Trophoblast cell (in vitro differentiated cells and primary cell): ENCODE results near the gene MYBPH.

ENCODE experiments used
- DNase-seq, 2 donors: peaks; one replicate each; pipeline ENCODE4 v3.0.0-alpha.2; 2016
- H2AFZ ChIP-seq: 2 replicates; pipeline ENCODE4 v1.6.1; 2013; ENCODE audit warnings: low read length, moderate library complexity, mild to moderate bottlenecking; ENCODE audit not compliant: insufficient read depth, poor library complexity
- H2AK5ac ChIP-seq: 2 replicates; pipeline ENCODE4 v1.6.1; 2013; ENCODE audit warnings: mild to moderate bottlenecking, low read length
- H2BK120ac ChIP-seq: 2 replicates; pipeline ENCODE4 v1.6.1; 2013; ENCODE audit warnings: low read length, mild to moderate bottlenecking, moderate library complexity; ENCODE audit not compliant: insufficient read depth, poor library complexity
- H2BK12ac ChIP-seq: 2 replicates; pipeline ENCODE4 v1.6.1; 2013; ENCODE audit warnings: mild to moderate bottlenecking, low read length, moderate library complexity
- H2BK5ac ChIP-seq: 2 replicates; pipeline ENCODE4 v1.6.1; 2013; ENCODE audit warnings: low read length, low read depth, moderate library complexity, mild to moderate bottlenecking; ENCODE audit not compliant: poor library complexity
- H3K14ac ChIP-seq: 2 replicates; pipeline ENCODE4 v1.6.1; 2013; ENCODE audit warnings: mild to moderate bottlenecking, low read length
- H3K18ac ChIP-seq: 2 replicates; pipeline ENCODE4 v1.6.1; 2013; ENCODE audit warnings: mild to moderate bottlenecking, low read length
- H3K23ac ChIP-seq: 2 replicates; pipeline ENCODE4 v1.6.1; 2013; ENCODE audit warnings: low read length
- H3K27ac ChIP-seq: 2 replicates; pipeline ENCODE4 v1.5.1; 2013; ENCODE audit warnings: low read depth, mild to moderate bottlenecking, inconsistent platforms, low read length, moderate library complexity
- H3K27me3 ChIP-seq: 2 replicates; pipeline ENCODE4 v1.6.1; 2013; ENCODE audit warnings: inconsistent platforms, mild to moderate bottlenecking, low read length, moderate library complexity; ENCODE audit not compliant: insufficient read depth
- H3K36me3 ChIP-seq, 2 experiments: 1 replicate in 1 of 2; 2 replicates in 1 of 2; pipeline ENCODE4 v1.6.1; 2013; ENCODE audit warnings: low read length in 2 of 2, mild to moderate bottlenecking in 2 of 2, moderate library complexity in 1 of 2; ENCODE audit not compliant: insufficient read depth in 2 of 2, control insufficient read depth in 1 of 2
- H3K4ac ChIP-seq: 2 replicates; pipeline ENCODE4 v1.6.1; 2013; ENCODE audit warnings: low read depth, mild to moderate bottlenecking, low read length, moderate library complexity
- H3K4me1 ChIP-seq, 2 experiments: 1 replicate in 1 of 2; 2 replicates in 1 of 2; pipeline ENCODE4 v1.6.1; 2013; ENCODE audit warnings: low read length in 2 of 2, mild to moderate bottlenecking in 2 of 2, moderate library complexity in 1 of 2; ENCODE audit not compliant: insufficient read depth in 2 of 2, control insufficient read depth in 1 of 2
- H3K4me2 ChIP-seq: 2 replicates; pipeline ENCODE4 v1.6.1; 2013; ENCODE audit warnings: inconsistent platforms, mild to moderate bottlenecking, low read length, moderate library complexity
- H3K4me3 ChIP-seq: 2 replicates; pipeline ENCODE4 v1.5.1; 2013; ENCODE audit warnings: mild to moderate bottlenecking, low read depth, low read length, inconsistent platforms
- H3K79me1 ChIP-seq: one replicate; pipeline ENCODE4 v1.6.1; 2013; ENCODE audit warnings: low read length
- H3K79me2 ChIP-seq: 2 replicates; pipeline ENCODE4 v1.6.1; 2013; ENCODE audit warnings: low read length, mild to moderate bottlenecking; ENCODE audit not compliant: control insufficient read depth, insufficient read depth, poor library complexity
- H3K9ac ChIP-seq: 2 replicates; pipeline ENCODE4 v1.6.1; 2013; ENCODE audit warnings: mild to moderate bottlenecking, low read length
- H3K9me3 ChIP-seq: 2 replicates; pipeline ENCODE4 v1.6.1; 2013; ENCODE audit warnings: low read depth, mild to moderate bottlenecking, control low read depth, inconsistent platforms, low read length; ENCODE audit not compliant: insufficient read depth
- H4K12ac ChIP-seq: 2 replicates; pipeline ENCODE4 v1.6.1; 2013; ENCODE audit warnings: low read depth, mild to moderate bottlenecking, low read length, moderate library complexity
- H4K8ac ChIP-seq: 2 replicates; pipeline ENCODE4 v1.6.1; 2013; ENCODE audit warnings: low read depth, mild to moderate bottlenecking, low read length, moderate library complexity
- H4K91ac ChIP-seq: one replicate; pipeline ENCODE4 v1.6.1; 2013; ENCODE audit warnings: low read depth, mild to moderate bottlenecking, low read length, moderate library complexity
- WGBS: extraction: QIAGEN DNeasy Blood & Tissue Kit; methylation state at CpG from one replicate; pipeline ENCODE4 v1.1.7; 2013; ENCODE audit warnings: missing lambda C conversion rate; ENCODE audit not compliant: insufficient read length, insufficient coverage; ENCODE audit errors: extremely low coverage; 5-methylcytosine and 5-hydroxymethylcytosine counted together

The MYBPH gene

GRCh38 chr1:203151362-203152157, 24.1 kb downstream of the MYBPH start:
- Histone ChIP-seq H2BK5ac (no peak overlapping the region), H3K9ac (no peak overlapping the region), H2AK5ac (no peak overlapping the region), H3K79me2 (no peaks in the 10 kb centered on the region), H3K9me3 (no peaks in the 10 kb centered on the region), H3K27ac (no peak overlapping the region), H3K4me3 (no peak overlapping the region), H3K23ac (no peak overlapping the region), H2BK12ac (peak overlapping the region; percentile 2), H3K4me1 (peaks cover 38% of the 10 kb centered on the region in 2 experiments), H3K36me3 (no peaks in the 10 kb centered on the region), H4K91ac (no peak overlapping the region), H3K4me2 (no peak overlapping the region), H3K18ac (no peak overlapping the region), H2AFZ (no peak overlapping the region), H3K27me3 (no peaks in the 10 kb centered on the region), H3K14ac (no peak overlapping the region), H3K4ac (no peak overlapping the region), H4K8ac (no peak overlapping the region), H4K12ac (no peak overlapping the region), H3K79me1 (peaks cover 10% of the 10 kb centered on the region), H2BK120ac (no peak overlapping the region)
- WGBS, result no CpG with 5 or more reads among the region's 9 CpGs
- DNase-seq, result no peak

- H3K23ac ChIP-seq, result no peak overlapping the region
- H2BK120ac ChIP-seq, result no peak overlapping the region
- H4K8ac ChIP-seq, result no peak overlapping the region
- peaks cover 36 to 38% of the 10 kb centered on the region in 2 experiments for H3K4me1 ChIP-seq
- no peak overlapping the region for H3K4me3 ChIP-seq
- H3K79me1 ChIP-seq, result peaks cover 10% of the 10 kb centered on the region
- no peak overlapping the region for H4K12ac ChIP-seq
- no peak overlapping the region for H3K4ac ChIP-seq
- H2AFZ ChIP-seq, result no peak overlapping the region
- H3K14ac ChIP-seq, result no peak overlapping the region
- H3K27ac ChIP-seq, result no peak overlapping the region
- no peaks in the 10 kb centered on the region for H3K36me3 ChIP-seq
- H4K91ac ChIP-seq, result no peak overlapping the region
- H3K79me2 ChIP-seq, result no peaks in the 10 kb centered on the region
- H3K27me3 ChIP-seq, result no peaks in the 10 kb centered on the region
- H3K9me3 ChIP-seq, result no peaks in the 10 kb centered on the region
- no peak overlapping the region for H3K4me2 ChIP-seq
- no peak overlapping the region for H2BK12ac ChIP-seq
- no peak overlapping the region for H3K18ac ChIP-seq
- DNase-seq, result no peak
- H3K9ac ChIP-seq, result no peak overlapping the region
- H2AK5ac ChIP-seq, result no peak overlapping the region
- no peak overlapping the region for H2BK5ac ChIP-seq
- WGBS, result no CpG with 5 or more reads among the region's 9 CpGs
These were observed 24.9 kb downstream of the MYBPH start for GRCh38 chr1:203150511-203151297.

GRCh38 chr1:203149188-203149840, 26.3 kb downstream of the MYBPH start:
- Histone ChIP-seq H2BK5ac (no peak overlapping the region), H3K4me2 (no peak overlapping the region), H2BK120ac (no peak overlapping the region), H3K4ac (no peak overlapping the region), H3K9ac (no peak overlapping the region), H2BK12ac (no peak overlapping the region), H3K9me3 (no peaks in the 10 kb centered on the region), H2AK5ac (no peak overlapping the region), H3K4me1 (peaks cover 34 to 35% of the 10 kb centered on the region in 2 experiments), H3K79me1 (peaks cover 7% of the 10 kb centered on the region), H3K14ac (no peak overlapping the region), H3K27me3 (no peaks in the 10 kb centered on the region), H3K18ac (no peak overlapping the region), H4K91ac (no peak overlapping the region), H4K8ac (no peak overlapping the region), H3K36me3 (no peaks in the 10 kb centered on the region), H2AFZ (no peak overlapping the region), H3K79me2 (no peaks in the 10 kb centered on the region), H4K12ac (no peak overlapping the region), H3K4me3 (no peak overlapping the region), H3K27ac (no peak overlapping the region), H3K23ac (no peak overlapping the region)
- no CpG with 5 or more reads among the region's 7 CpGs for WGBS
- DNase-seq, result no peak

- Histone ChIP-seq H4K12ac (no peak overlapping the region), H3K27me3 (no peaks in the 10 kb centered on the region), H4K91ac (no peak overlapping the region), H3K9ac (no peak overlapping the region), H3K36me3 (no peaks in the 10 kb centered on the region), H3K4me1 (peaks cover 28% of the 10 kb centered on the region in 2 experiments), H3K79me1 (peaks cover 7% of the 10 kb centered on the region), H2AFZ (no peak overlapping the region), H3K14ac (no peak overlapping the region), H3K9me3 (no peaks in the 10 kb centered on the region), H3K4me2 (no peak overlapping the region), H3K4me3 (no peak overlapping the region), H3K18ac (no peak overlapping the region), H2BK120ac (no peak overlapping the region), H2BK12ac (no peak overlapping the region), H2AK5ac (no peak overlapping the region), H3K4ac (no peak overlapping the region), H3K27ac (no peak overlapping the region), H3K23ac (no peak overlapping the region), H3K79me2 (no peaks in the 10 kb centered on the region), H4K8ac (no peak overlapping the region), H2BK5ac (no peak overlapping the region)
- no peak for DNase-seq
- no CpG with 5 or more reads among the region's 12 CpGs for WGBS
These were observed 27.0 kb downstream of the MYBPH start for GRCh38 chr1:203148579-203148978.
